NB4 (cell line): ENCODE results near the gene ELFN2.

Experiments
- DNase-seq: peaks from one replicate; pipeline ENCODE4 v3.0.0; 2010; ENCODE audit warnings: low read depth
- H3K4me3 ChIP-seq: one replicate; pipeline ENCODE4 v1.5.1; 2011; ENCODE audit warnings: mild to moderate bottlenecking, low read depth, low read length, moderate library complexity
- MAX ChIP-seq: IDR thresholded peaks from 2 replicates; pipeline ENCODE4 v1.6.1; 2011; ENCODE audit warnings: low read depth, low read length
- MYC ChIP-seq: IDR thresholded peaks from 2 replicates; pipeline ENCODE4 v1.6.1; 2011; ENCODE audit warnings: low read depth, low read length
- POLR2A ChIP-seq: IDR thresholded peaks from 2 replicates; pipeline ENCODE4 v1.6.1; 2011; ENCODE audit warnings: mild to moderate bottlenecking; ENCODE audit not compliant: insufficient read length; ENCODE audit errors: extremely low read depth
- TF ChIP-seq, protein P1 (sequence below): IDR thresholded peaks from one replicate; pipeline ENCODE4 v1.5.1; 2012; ENCODE audit warnings: low read depth, low read length

The ELFN2 gene

DNA sequence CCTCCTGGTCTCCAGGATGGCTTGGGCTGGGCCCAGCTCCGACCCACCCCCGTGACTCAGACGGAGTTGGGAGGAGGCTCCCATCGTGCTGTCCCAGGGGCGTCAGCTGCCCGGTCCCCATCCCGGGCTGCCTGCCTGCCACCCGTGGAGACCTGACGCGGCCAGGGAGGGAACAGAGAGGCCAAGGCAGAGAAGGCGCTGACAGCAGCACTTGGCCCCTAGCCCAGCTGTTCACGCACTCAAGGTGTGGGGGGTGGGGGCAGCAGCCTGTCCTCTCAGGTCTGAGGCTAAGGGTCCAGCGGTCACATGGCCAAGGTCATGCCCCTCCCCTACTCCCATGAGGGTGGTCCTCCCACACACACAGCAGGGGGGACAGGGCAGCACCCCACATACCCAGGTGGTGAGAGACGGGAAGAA is 48.6 kb downstream of the ELFN2 start:
- no peak overlapping the region for H3K4me3 ChIP-seq
- TF ChIP-seq MAX: no peak
- TF ChIP-seq, protein P1, sequence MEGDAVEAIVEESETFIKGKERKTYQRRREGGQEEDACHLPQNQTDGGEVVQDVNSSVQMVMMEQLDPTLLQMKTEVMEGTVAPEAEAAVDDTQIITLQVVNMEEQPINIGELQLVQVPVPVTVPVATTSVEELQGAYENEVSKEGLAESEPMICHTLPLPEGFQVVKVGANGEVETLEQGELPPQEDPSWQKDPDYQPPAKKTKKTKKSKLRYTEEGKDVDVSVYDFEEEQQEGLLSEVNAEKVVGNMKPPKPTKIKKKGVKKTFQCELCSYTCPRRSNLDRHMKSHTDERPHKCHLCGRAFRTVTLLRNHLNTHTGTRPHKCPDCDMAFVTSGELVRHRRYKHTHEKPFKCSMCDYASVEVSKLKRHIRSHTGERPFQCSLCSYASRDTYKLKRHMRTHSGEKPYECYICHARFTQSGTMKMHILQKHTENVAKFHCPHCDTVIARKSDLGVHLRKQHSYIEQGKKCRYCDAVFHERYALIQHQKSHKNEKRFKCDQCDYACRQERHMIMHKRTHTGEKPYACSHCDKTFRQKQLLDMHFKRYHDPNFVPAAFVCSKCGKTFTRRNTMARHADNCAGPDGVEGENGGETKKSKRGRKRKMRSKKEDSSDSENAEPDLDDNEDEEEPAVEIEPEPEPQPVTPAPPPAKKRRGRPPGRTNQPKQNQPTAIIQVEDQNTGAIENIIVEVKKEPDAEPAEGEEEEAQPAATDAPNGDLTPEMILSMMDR: no peak
- no peak for TF ChIP-seq MYC
- no peak for TF ChIP-seq POLR2A
- no peak for DNase-seq

DNA sequence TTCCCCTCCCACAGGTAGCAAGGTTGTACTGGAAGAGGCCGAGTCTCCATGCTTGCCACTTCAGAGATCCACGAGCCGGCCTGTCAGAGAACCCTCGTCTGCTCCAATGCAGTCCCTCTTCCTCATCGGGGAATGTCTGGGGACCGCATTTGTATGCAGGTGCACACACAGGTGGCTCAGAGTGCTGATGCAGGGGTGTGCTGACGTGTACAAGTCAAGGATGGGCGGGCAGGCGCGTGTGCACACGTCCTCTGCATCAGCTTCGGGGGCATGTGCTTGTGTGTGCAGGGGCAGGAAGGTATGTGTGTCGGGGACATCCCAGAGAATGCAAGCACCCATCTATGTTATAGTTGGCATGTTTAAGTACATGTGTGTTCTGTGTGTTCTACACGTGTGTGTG is 49.4 kb downstream of the ELFN2 start:
- no peak for TF ChIP-seq MAX
- TF ChIP-seq MYC: no peak
- no peak for TF ChIP-seq POLR2A
- TF ChIP-seq, protein P1: no peak
- DNase-seq: no peak
- no peak overlapping the region for H3K4me3 ChIP-seq

- no peak for DNase-seq
- TF ChIP-seq MAX: no peak
- TF ChIP-seq POLR2A: no peak
- TF ChIP-seq MYC: no peak
- TF ChIP-seq, protein P1: no peak
- H3K4me3 ChIP-seq: no peak overlapping the region
Measured at GRCh38 chr22:37377138-37377537, 50.1 kb downstream of the ELFN2 start.

DNA sequence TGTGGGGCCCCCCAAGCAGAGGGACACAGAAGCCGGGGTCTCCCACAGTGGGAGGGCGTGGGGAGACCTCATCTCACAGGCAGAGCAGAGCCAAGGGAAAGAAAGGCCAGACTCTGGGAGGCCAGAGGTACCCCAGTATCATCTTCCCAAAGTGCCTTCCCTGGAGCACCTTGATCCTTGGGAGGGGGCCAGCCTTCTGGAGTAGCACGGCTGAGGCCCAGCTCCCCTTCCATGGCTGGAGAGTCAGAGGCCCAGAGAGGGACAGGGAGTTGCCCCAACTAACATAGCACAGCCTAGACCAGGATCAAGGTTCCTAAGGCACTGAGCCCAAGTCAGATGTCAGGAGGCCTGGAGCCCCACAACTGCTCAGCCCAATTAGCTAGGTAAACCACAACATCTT is 50.6 kb downstream of the ELFN2 start:
- TF ChIP-seq MYC (no peak), POLR2A (no peak), MAX (no peak)
- TF ChIP-seq, protein P1: no peak
- DNase-seq: no peak
- H3K4me3 ChIP-seq: no peak overlapping the region

GRCh38 chr22:37375801-37376200 is 51.5 kb downstream of the ELFN2 start:
- no peak for TF ChIP-seq POLR2A
- TF ChIP-seq MYC: no peak
- DNase-seq: no peak
- no peak overlapping the region for H3K4me3 ChIP-seq

DNA sequence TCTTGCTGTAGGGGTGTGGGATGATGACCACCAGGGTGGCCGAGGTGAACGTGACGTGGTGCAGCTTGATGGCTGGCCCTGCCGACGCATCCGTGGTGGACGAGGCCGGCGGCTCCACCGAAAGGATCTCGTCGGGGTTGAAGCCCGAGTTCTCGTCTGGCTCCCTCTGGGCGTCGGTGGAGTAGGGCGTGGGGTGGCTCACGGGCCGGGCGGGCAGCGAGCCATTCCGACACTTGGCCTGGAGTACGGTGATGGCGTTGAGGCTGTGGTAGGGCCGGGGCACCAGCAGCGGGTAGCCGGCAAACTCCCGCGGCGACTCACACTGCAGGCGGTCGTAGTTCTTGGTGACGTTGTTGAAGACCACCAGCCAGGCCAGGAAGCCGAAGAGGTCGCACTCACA is 52.7 kb downstream of the ELFN2 start:
- no peak for DNase-seq
- TF ChIP-seq POLR2A (no peak), MYC (no peak), MAX (no peak)
- TF ChIP-seq, protein P1: no peak
- no peak overlapping the region for H3K4me3 ChIP-seq

- DNase-seq: no peak
- no peak overlapping the region for H3K4me3 ChIP-seq
- TF ChIP-seq MYC (no peak), MAX (no peak), POLR2A (no peak)
- TF ChIP-seq, protein P1: no peak
Measured at GRCh38 chr22:37373451-37373850, 53.8 kb downstream of the ELFN2 start.
